ENCODE measurements around the gene ENO3.

ENO3 gene

GRCh38 chr17:4973256-4974114 is 22.6 kb downstream of the ENO3 start:
- H4K5ac ChIP-seq (ENCODE audit: low read length), result no peak overlapping the region
- no peak overlapping the region for H2BK15ac ChIP-seq (replicated peaks; ENCODE audit: low read depth)
- no peak overlapping the region for H3K27ac ChIP-seq (ENCODE audit: low read depth, low read length)
- no peak overlapping the region for H3K4ac ChIP-seq (ENCODE audit: low read depth, low read length)
- H4K8ac ChIP-seq (ENCODE audit: low read depth, low read length), result no peak overlapping the region
- H3K4me3 ChIP-seq (ENCODE audit: low read length), result no peak overlapping the region
- peaks cover 6% of the 10 kb centered on the region for H3K79me1 ChIP-seq (ENCODE audit: low read length)
- no peak overlapping the region for H3K23ac ChIP-seq (ENCODE audit: low read length)
- H2AK5ac ChIP-seq (ENCODE audit: low read length), result no peak overlapping the region
- DNase-seq, result no peak
- no peaks in the 10 kb centered on the region for H3K36me3 ChIP-seq (ENCODE audit: control insufficient read depth, insufficient read depth, low read length)
- H3K27me3 ChIP-seq (ENCODE audit: insufficient read depth, low read length, poor library complexity), result no peaks in the 10 kb centered on the region
- no peak overlapping the region for H2BK5ac ChIP-seq (ENCODE audit: low read length)
- H3K18ac ChIP-seq (ENCODE audit: low read length), result no peak overlapping the region
- no peak overlapping the region for H3K9ac ChIP-seq (ENCODE audit: low read length)
- peaks cover 3% of the 10 kb centered on the region for H3K79me2 ChIP-seq (ENCODE audit: control insufficient read depth, insufficient read depth, low read length)
- no peak overlapping the region for H2BK120ac ChIP-seq (ENCODE audit: low read depth, low read length)
- H3K56ac ChIP-seq (ENCODE audit: low read length), result no peak overlapping the region
- no peak overlapping the region for H3K4me2 ChIP-seq (ENCODE audit: low read length)
- peaks cover 2% of the 10 kb centered on the region for H3K4me1 ChIP-seq (ENCODE audit: control insufficient read depth, low read depth, low read length)
- WGBS (ENCODE audit: extremely low coverage, insufficient coverage, low lambda C conversion rate), result no CpG with 5 or more reads among the region's 10 CpGs

GRCh38 chr17:4974115-4974670 is 23.3 kb downstream of the ENO3 start:
- Histone ChIP-seq H3K23ac (ENCODE audit: low read length) (no peak overlapping the region), H3K18ac (ENCODE audit: low read length) (no peak overlapping the region), H3K9ac (ENCODE audit: low read length) (no peak overlapping the region), H2BK5ac (ENCODE audit: low read length) (no peak overlapping the region), H2BK120ac (ENCODE audit: low read depth, low read length) (no peak overlapping the region), H3K79me2 (ENCODE audit: control insufficient read depth, insufficient read depth, low read length) (peaks cover 3% of the 10 kb centered on the region), H4K5ac (ENCODE audit: low read length) (no peak overlapping the region), H3K4me3 (ENCODE audit: low read length) (no peak overlapping the region), H3K27ac (ENCODE audit: low read depth, low read length) (no peak overlapping the region), H3K4me1 (ENCODE audit: control insufficient read depth, low read depth, low read length) (peaks cover 2% of the 10 kb centered on the region), H3K36me3 (ENCODE audit: control insufficient read depth, insufficient read depth, low read length) (no peaks in the 10 kb centered on the region), H4K8ac (ENCODE audit: low read depth, low read length) (no peak overlapping the region), H3K79me1 (ENCODE audit: low read length) (peaks cover 3% of the 10 kb centered on the region), H3K4ac (ENCODE audit: low read depth, low read length) (no peak overlapping the region), H3K4me2 (ENCODE audit: low read length) (no peak overlapping the region), H2BK15ac (replicated peaks; ENCODE audit: low read depth) (no peak overlapping the region), H3K27me3 (ENCODE audit: insufficient read depth, low read length, poor library complexity) (no peaks in the 10 kb centered on the region), H2AK5ac (ENCODE audit: low read length) (no peak overlapping the region), H3K56ac (ENCODE audit: low read length) (no peak overlapping the region)
- WGBS (ENCODE audit: extremely low coverage, insufficient coverage, low lambda C conversion rate), result no CpG with 5 or more reads among the region's 9 CpGs
- DNase-seq, result no peak

GRCh38 chr17:4978726-4979125 is 27.8 kb downstream of the ENO3 start:
- Histone ChIP-seq H2BK5ac (ENCODE audit: low read length) (no peak overlapping the region), H3K4me1 (ENCODE audit: control insufficient read depth, low read depth, low read length) (no peaks in the 10 kb centered on the region), H3K27me3 (ENCODE audit: insufficient read depth, low read length, poor library complexity) (no peaks in the 10 kb centered on the region), H2AK5ac (ENCODE audit: low read length) (no peak overlapping the region), H3K79me2 (ENCODE audit: control insufficient read depth, insufficient read depth, low read length) (no peaks in the 10 kb centered on the region), H3K56ac (ENCODE audit: low read length) (no peak overlapping the region), H3K4ac (ENCODE audit: low read depth, low read length) (no peak overlapping the region), H3K79me1 (ENCODE audit: low read length) (no peaks in the 10 kb centered on the region), H3K4me3 (ENCODE audit: low read length) (no peak overlapping the region), H3K18ac (ENCODE audit: low read length) (no peak overlapping the region), H3K27ac (ENCODE audit: low read depth, low read length) (no peak overlapping the region), H2BK120ac (ENCODE audit: low read depth, low read length) (no peak overlapping the region), H3K36me3 (ENCODE audit: control insufficient read depth, insufficient read depth, low read length) (no peaks in the 10 kb centered on the region), H3K9ac (ENCODE audit: low read length) (no peak overlapping the region), H4K5ac (ENCODE audit: low read length) (no peak overlapping the region), H3K23ac (ENCODE audit: low read length) (no peak overlapping the region), H4K8ac (ENCODE audit: low read depth, low read length) (no peak overlapping the region), H2BK15ac (replicated peaks; ENCODE audit: low read depth) (no peak overlapping the region), H3K4me2 (ENCODE audit: low read length) (no peak overlapping the region)
- no peak for DNase-seq

GRCh38 chr17:4980644-4981216 is 29.8 kb downstream of the ENO3 start:
- Histone ChIP-seq H3K4ac (ENCODE audit: low read depth, low read length) (no peak overlapping the region), H3K56ac (ENCODE audit: low read length) (no peak overlapping the region), H3K36me3 (ENCODE audit: control insufficient read depth, insufficient read depth, low read length) (no peaks in the 10 kb centered on the region), H3K18ac (ENCODE audit: low read length) (no peak overlapping the region), H4K8ac (ENCODE audit: low read depth, low read length) (no peak overlapping the region), H2BK120ac (ENCODE audit: low read depth, low read length) (no peak overlapping the region), H3K79me2 (ENCODE audit: control insufficient read depth, insufficient read depth, low read length) (no peaks in the 10 kb centered on the region), H3K4me2 (ENCODE audit: low read length) (no peak overlapping the region), H4K5ac (ENCODE audit: low read length) (no peak overlapping the region), H2BK15ac (replicated peaks; ENCODE audit: low read depth) (no peak overlapping the region), H3K27ac (ENCODE audit: low read depth, low read length) (no peak overlapping the region), H3K4me3 (ENCODE audit: low read length) (no peak overlapping the region), H3K23ac (ENCODE audit: low read length) (no peak overlapping the region), H3K79me1 (ENCODE audit: low read length) (no peaks in the 10 kb centered on the region), H3K27me3 (ENCODE audit: insufficient read depth, low read length, poor library complexity) (no peaks in the 10 kb centered on the region), H2AK5ac (ENCODE audit: low read length) (no peak overlapping the region), H3K9ac (ENCODE audit: low read length) (no peak overlapping the region), H2BK5ac (ENCODE audit: low read length) (no peak overlapping the region), H3K4me1 (ENCODE audit: control insufficient read depth, low read depth, low read length) (no peaks in the 10 kb centered on the region)
- peak; percentile 90 for DNase-seq
- no CpG with 5 or more reads among the region's 6 CpGs for WGBS (ENCODE audit: extremely low coverage, insufficient coverage, low lambda C conversion rate)

GRCh38 chr17:4982305-4982704 is 31.4 kb downstream of the ENO3 start:
- no peak overlapping the region for H2AK5ac ChIP-seq (ENCODE audit: low read length)
- H2BK5ac ChIP-seq (ENCODE audit: low read length), result no peak overlapping the region
- no peaks in the 10 kb centered on the region for H3K27me3 ChIP-seq (ENCODE audit: insufficient read depth, low read length, poor library complexity)
- H4K8ac ChIP-seq (ENCODE audit: low read depth, low read length), result no peak overlapping the region
- H3K18ac ChIP-seq (ENCODE audit: low read length), result no peak overlapping the region
- H3K4ac ChIP-seq (ENCODE audit: low read depth, low read length), result no peak overlapping the region
- no peak overlapping the region for H2BK120ac ChIP-seq (ENCODE audit: low read depth, low read length)
- WGBS (ENCODE audit: extremely low coverage, insufficient coverage, low lambda C conversion rate), result no CpG with 5 or more reads among the region's 5 CpGs
- H3K9ac ChIP-seq (ENCODE audit: low read length), result no peak overlapping the region
- no peak overlapping the region for H3K56ac ChIP-seq (ENCODE audit: low read length)
- H3K23ac ChIP-seq (ENCODE audit: low read length), result no peak overlapping the region
- no peak overlapping the region for H2BK15ac ChIP-seq (replicated peaks; ENCODE audit: low read depth)
- no peaks in the 10 kb centered on the region for H3K79me1 ChIP-seq (ENCODE audit: low read length)
- no peak overlapping the region for H3K4me2 ChIP-seq (ENCODE audit: low read length)
- H3K79me2 ChIP-seq (ENCODE audit: control insufficient read depth, insufficient read depth, low read length), result no peaks in the 10 kb centered on the region
- no peaks in the 10 kb centered on the region for H3K36me3 ChIP-seq (ENCODE audit: control insufficient read depth, insufficient read depth, low read length)
- H4K5ac ChIP-seq (ENCODE audit: low read length), result no peak overlapping the region
- no peak overlapping the region for H3K27ac ChIP-seq (ENCODE audit: low read depth, low read length)
- no peak overlapping the region for H3K4me3 ChIP-seq (ENCODE audit: low read length)
- no peaks in the 10 kb centered on the region for H3K4me1 ChIP-seq (ENCODE audit: control insufficient read depth, low read depth, low read length)
- no peak for DNase-seq

Measured in mesendoderm (in vitro differentiated cells).